NT2/D1 (cell line): ENCODE data around the gene GORASP1.

Experiments
- DNase-seq: peaks from one replicate; pipeline ENCODE4 v3.0.0-alpha.2; 2011; ENCODE audit warnings: low read depth, low spot score
- H3K27me3 ChIP-seq: 2 replicates; pipeline ENCODE4 v1.6.0; 2011; ENCODE audit warnings: mild to moderate bottlenecking; ENCODE audit not compliant: insufficient read length, insufficient read depth
- H3K36me3 ChIP-seq: 2 replicates; pipeline ENCODE4 v1.6.1; 2011; ENCODE audit warnings: mild to moderate bottlenecking, low read length, mixed read lengths; ENCODE audit not compliant: insufficient read depth, insufficient read length
- H3K4me1 ChIP-seq: 2 replicates; pipeline ENCODE4 v1.5.1; 2011; ENCODE audit not compliant: insufficient read depth, insufficient read length
- H3K4me3 ChIP-seq: 2 replicates; pipeline ENCODE4 v1.5.1; 2011; ENCODE audit warnings: low read depth; ENCODE audit not compliant: insufficient read length
- H3K9ac ChIP-seq: 2 replicates; pipeline ENCODE4 v1.6.0; 2011; ENCODE audit warnings: low read depth; ENCODE audit not compliant: insufficient read length
- H3K9me3 ChIP-seq: 2 replicates; pipeline ENCODE4 v1.5.1; 2011; ENCODE audit warnings: mild to moderate bottlenecking, low read length; ENCODE audit not compliant: insufficient read depth
- SUZ12 ChIP-seq: IDR thresholded peaks from 2 replicates; pipeline ENCODE4 v1.6.1; 2011; ENCODE audit not compliant: insufficient read length, insufficient read depth; ENCODE audit errors: extremely low read depth
- YY1 ChIP-seq: IDR thresholded peaks from 2 replicates; pipeline ENCODE4 v1.6.1; 2011; ENCODE audit not compliant: insufficient read length, insufficient read depth
- ZNF274 ChIP-seq: IDR thresholded peaks from 2 replicates; pipeline ENCODE4 v1.6.1; 2011; ENCODE audit warnings: mild to moderate bottlenecking, low read depth, low read length

Gene GORASP1

GRCh38 chr3:39144748-39145380 is 37.4 kb upstream of the GORASP1 start:
- H3K4me3 ChIP-seq = no peak overlapping the region
- H3K4me1 ChIP-seq = peaks cover 32% of the 10 kb centered on the region
- no peak overlapping the region for H3K9ac ChIP-seq
- H3K36me3 ChIP-seq = peaks cover 81% of the 10 kb centered on the region
- DNase-seq = no peak
- no peaks in the 10 kb centered on the region for H3K27me3 ChIP-seq
- TF ChIP-seq YY1 (no peak), SUZ12 (no peak), ZNF274 (no peak)
- no peaks in the 10 kb centered on the region for H3K9me3 ChIP-seq

GRCh38 chr3:39144095-39144747 is 36.8 kb upstream of the GORASP1 start:
- Histone ChIP-seq H3K9me3 (no peaks in the 10 kb centered on the region), H3K4me1 (peaks cover 29% of the 10 kb centered on the region), H3K36me3 (peaks cover 78% of the 10 kb centered on the region), H3K9ac (no peak overlapping the region), H3K27me3 (no peaks in the 10 kb centered on the region), H3K4me3 (no peak overlapping the region)
- DNase-seq = no peak
- TF ChIP-seq SUZ12 = no peak
- no peak for TF ChIP-seq ZNF274
- no peak for TF ChIP-seq YY1

GRCh38 chr3:39143051-39143885 is 35.8 kb upstream of the GORASP1 start:
- H3K27me3 ChIP-seq = no peaks in the 10 kb centered on the region
- no peaks in the 10 kb centered on the region for H3K9me3 ChIP-seq
- TF ChIP-seq YY1 (no peak), ZNF274 (no peak), SUZ12 (no peak)
- peaks cover 22% of the 10 kb centered on the region for H3K4me1 ChIP-seq
- H3K36me3 ChIP-seq = peaks cover 74% of the 10 kb centered on the region
- no peak overlapping the region for H3K4me3 ChIP-seq
- H3K9ac ChIP-seq = no peak overlapping the region
- DNase-seq = no peak

GRCh38 chr3:39142067-39142466 is 34.6 kb upstream of the GORASP1 start:
- Histone ChIP-seq H3K27me3 (no peaks in the 10 kb centered on the region), H3K9ac (no peak overlapping the region), H3K4me3 (no peak overlapping the region), H3K36me3 (peaks cover 72% of the 10 kb centered on the region), H3K9me3 (no peaks in the 10 kb centered on the region), H3K4me1 (peaks cover 10% of the 10 kb centered on the region)
- no peak for DNase-seq
- TF ChIP-seq YY1 = no peak
- no peak for TF ChIP-seq ZNF274
- TF ChIP-seq SUZ12 = no peak

GRCh38 chr3:39141171-39141995 is 34.0 kb upstream of the GORASP1 start:
- no peak overlapping the region for H3K9ac ChIP-seq
- no peaks in the 10 kb centered on the region for H3K27me3 ChIP-seq
- no peaks in the 10 kb centered on the region for H3K9me3 ChIP-seq
- no peak for DNase-seq
- peaks cover 3% of the 10 kb centered on the region for H3K4me1 ChIP-seq
- H3K4me3 ChIP-seq = no peak overlapping the region
- TF ChIP-seq ZNF274 (no peak), SUZ12 (no peak), YY1 (no peak)
- peaks cover 69% of the 10 kb centered on the region for H3K36me3 ChIP-seq

- Histone ChIP-seq H3K4me3 (no peak overlapping the region), H3K27me3 (no peaks in the 10 kb centered on the region), H3K9ac (no peak overlapping the region), H3K4me1 (no peaks in the 10 kb centered on the region), H3K36me3 (peaks cover 60% of the 10 kb centered on the region), H3K9me3 (no peaks in the 10 kb centered on the region)
- no peak for DNase-seq
- TF ChIP-seq SUZ12 = no peak
- no peak for TF ChIP-seq ZNF274
- no peak for TF ChIP-seq YY1
Observed at GRCh38 chr3:39140341-39140971, 33.0 kb upstream of the GORASP1 start.
